Naive thymus-derived CD4-positive, alpha-beta T cell (primary cell): Measurements from ENCODE around the gene TCTN2. TPM values are rescaled to one million over a fixed set of nuclear protein-coding genes. Genes with fewer than 3 reads are reported as not detected.
A peak's percentile ranks its signal among the peaks of the same experiment; 100 is the strongest.

Source experiments
- ATAC-seq: fragments of 150-1000 bp; cut with Tn5 transposase; 2 replicates; pipeline ENCODE4 v1.10.0; 2021; ENCODE audit warnings: mild to moderate bottlenecking, moderate library complexity
- CTCF ChIA-PET: fragments of 350-600 bp; sonication (Branson Sonifier 250); formaldehyde crosslinking; loops from one replicate; lab custom pipeline; 2021; ENCODE audit warnings: antibody characterized with exemption; lab: Charles Lee
- POLR2A ChIA-PET: fragments of 350-600 bp; sonication (Branson Sonifier 250); formaldehyde crosslinking; loops from one replicate; lab custom pipeline; 2021; ENCODE audit warnings: antibody characterized with exemption, inconsistent platforms; lab: Charles Lee
- DNase-seq, 9 donors: peaks; one replicate each; pipeline versions ENCODE4 v3.0.0 to v3.0.0-alpha.2; 2020 to 2022; ENCODE audit warnings: mixed read lengths in 1 of 9
- H3K27ac ChIP-seq: one replicate; pipeline ENCODE4 v1.7.0; 2013; ENCODE audit warnings: mild to moderate bottlenecking, low read depth, low read length, moderate library complexity
- H3K27me3 ChIP-seq, 2 donors: one replicate each; pipeline ENCODE4 v1.7.0; 2013; ENCODE audit warnings: low read length in 2 of 2, mild to moderate bottlenecking in 2 of 2, moderate library complexity in 2 of 2; ENCODE audit not compliant: control insufficient read depth in 2 of 2, insufficient read depth in 2 of 2
- H3K36me3 ChIP-seq, 3 experiments: 1 replicate in 2 of 3; 2 replicates in 1 of 3; pipeline ENCODE4 v1.7.0; 2013; ENCODE audit warnings: low read length in 3 of 3, mild to moderate bottlenecking in 3 of 3, moderate library complexity in 1 of 3; ENCODE audit not compliant: insufficient read depth in 3 of 3, control insufficient read depth in 2 of 3
- H3K4me1 ChIP-seq, 2 donors: one replicate each; pipeline ENCODE4 v1.7.0; 2013; ENCODE audit warnings: low read length in 2 of 2, mild to moderate bottlenecking in 2 of 2, moderate library complexity in 1 of 2; ENCODE audit not compliant: control insufficient read depth in 2 of 2, insufficient read depth in 2 of 2
- H3K4me3 ChIP-seq: 2 replicates; pipeline ENCODE4 v1.7.0; 2013; ENCODE audit warnings: mild to moderate bottlenecking, low read length
- H3K9me3 ChIP-seq, 3 experiments: 1 replicate in 2 of 3; 2 replicates in 1 of 3; pipeline ENCODE4 v1.7.0; 2013; ENCODE audit warnings: low read length in 3 of 3; ENCODE audit not compliant: control insufficient read depth in 2 of 3
- H3K27ac Mint-ChIP-seq, 9 donors: one replicate each; pipeline ENCODE4 v1.8.0; 2020 to 2022; ENCODE audit warnings: mixed read lengths in 9 of 9, mild to moderate bottlenecking in 8 of 9, moderate library complexity in 5 of 9, inconsistent platforms in 2 of 9
- H3K27me3 Mint-ChIP-seq, 5 donors: one replicate each; pipeline ENCODE4 v1.8.0; 2021 to 2022; ENCODE audit warnings: mixed read lengths in 5 of 5, mild to moderate bottlenecking in 1 of 5
- H3K36me3 Mint-ChIP-seq, 5 donors: one replicate each; pipeline ENCODE4 v1.8.0; 2020 to 2022; ENCODE audit warnings: mixed read lengths in 5 of 5, mild to moderate bottlenecking in 3 of 5, inconsistent platforms in 1 of 5
- H3K4me1 Mint-ChIP-seq, 7 donors: one replicate each; pipeline ENCODE4 v1.8.0; 2020 to 2022; ENCODE audit warnings: mixed read lengths in 7 of 7, mild to moderate bottlenecking in 3 of 7, inconsistent platforms in 1 of 7
- H3K4me3 Mint-ChIP-seq, 10 donors: one replicate each; pipeline ENCODE4 v1.8.0; 2020 to 2022; ENCODE audit warnings: mild to moderate bottlenecking in 10 of 10, mixed read lengths in 10 of 10, moderate library complexity in 6 of 10, inconsistent platforms in 2 of 10
- H3K9me3 Mint-ChIP-seq, 11 donors: one replicate each; pipeline ENCODE4 v1.8.0; 2020 to 2022; ENCODE audit warnings: mixed read lengths in 11 of 11, mild to moderate bottlenecking in 4 of 11, inconsistent platforms in 1 of 11, moderate library complexity in 1 of 11
- intact Hi-C, 2 donors: fragments of 100-400 bp; cut with micrococcal nuclease; formaldehyde crosslinking; loops; one replicate each; pipeline ENCODE4 v1.15.1; 2023
- polyA plus RNA-seq, 2 donors: library from polyadenylated mRNA; unstranded; fragments of 300-500 nt; fragmentation: Illumina TruSeq; gene quantifications; one replicate each; pipeline ENCODE4 v1.2.3, GENCODE V29; 2021
- total RNA-seq, 6 experiments: library from RNA in 5 of 6; stranded (reverse) in 5 of 6; gene quantifications; 1 replicate in 5 of 6; 2 replicates in 1 of 6; pipeline ENCODE4 v1.2.3 and lab custom pipeline; 2021 to 2026

The TCTN2 gene
- total and polyA plus RNA-seq, 7 experiments from 2014 or later = 1.1 to 9.1 (median 4.9) TPM

- H3K9me3 Mint-ChIP-seq = peaks cover 0 to 1% (median 0%) of the 10 kb centered on the region in 11 donors
- peaks cover 8 to 68% (median 11%) of the 10 kb centered on the region in 3 experiments for H3K36me3 ChIP-seq
- peak overlapping the region in 7 of 9 donors; percentile 20 to 83 (median 58) for H3K27ac Mint-ChIP-seq
- intact Hi-C loops = no loop called here
- no peak for DNase-seq
- H3K9me3 ChIP-seq = no peaks in the 10 kb centered on the region
- no peaks in the 10 kb centered on the region for H3K27me3 Mint-ChIP-seq
- no peaks in the 10 kb centered on the region for H3K27me3 ChIP-seq
- ATAC-seq = peak; percentile 67
- CTCF ChIA-PET = no interaction called here
- H3K4me1 ChIP-seq = peaks cover 0 to 13% of the 10 kb centered on the region in 2 donors
- H3K27ac ChIP-seq = peak overlapping the region; percentile 14
- H3K4me1 Mint-ChIP-seq = peaks cover 14 to 32% (median 23%) of the 10 kb centered on the region in 7 donors
- H3K4me3 Mint-ChIP-seq = peak overlapping the region in 3 of 10 donors; percentile 39 to 52 (median 40)
- H3K4me3 ChIP-seq = no peak overlapping the region
- peaks cover 13 to 60% (median 36%) of the 10 kb centered on the region in 5 donors for H3K36me3 Mint-ChIP-seq
- POLR2A ChIA-PET = no interaction called here
Observed at GRCh38 chr12:123741937-123742572, 71.1 kb downstream of the TCTN2 start.

GRCh38 chr12:123743002-123743401, 72.1 kb downstream of the TCTN2 start:
- Mint-ChIP-seq H3K4me3 (peak overlapping the region in 7 of 10 donors; percentile 9 to 62 (median 47)), H3K36me3 (peaks cover 13 to 61% (median 44%) of the 10 kb centered on the region in 5 donors), H3K27ac (peak overlapping the region; percentile 20 to 94 (median 83)), H3K27me3 (no peaks in the 10 kb centered on the region), H3K9me3 (peaks cover 0 to 1% (median 0%) of the 10 kb centered on the region in 11 donors), H3K4me1 (peaks cover 19 to 42% (median 33%) of the 10 kb centered on the region in 7 donors)
- peak; percentile 46 for ATAC-seq
- H3K27ac ChIP-seq = no peak overlapping the region
- no peak overlapping the region for H3K4me3 ChIP-seq
- H3K4me1 ChIP-seq = peaks cover 0 to 16% of the 10 kb centered on the region in 2 donors
- peak in 1 of 9 donors; percentile 12 for DNase-seq
- no peaks in the 10 kb centered on the region for H3K27me3 ChIP-seq
- ChIA-PET CTCF (no interaction called here), POLR2A (no interaction called here)
- no peaks in the 10 kb centered on the region for H3K9me3 ChIP-seq
- peaks cover 11 to 58% (median 14%) of the 10 kb centered on the region in 3 experiments for H3K36me3 ChIP-seq
- intact Hi-C loops = no loop called here

GRCh38 chr12:123744836-123745235, 73.9 kb downstream of the TCTN2 start:
- ATAC-seq (no peak), DNase-seq (no peak)
- Histone ChIP-seq H3K4me1 (peaks cover 0 to 16% of the 10 kb centered on the region in 2 donors), H3K27ac (no peak overlapping the region), H3K4me3 (no peak overlapping the region), H3K9me3 (no peaks in the 10 kb centered on the region), H3K27me3 (no peaks in the 10 kb centered on the region), H3K36me3 (peaks cover 7 to 58% (median 18%) of the 10 kb centered on the region in 3 experiments)
- Mint-ChIP-seq H3K4me1 (peaks cover 19 to 50% (median 41%) of the 10 kb centered on the region in 7 donors), H3K27me3 (no peaks in the 10 kb centered on the region), H3K27ac (peak overlapping the region in 3 of 9 donors; percentile 17 to 84 (median 49)), H3K9me3 (peaks cover 0 to 1% (median 0%) of the 10 kb centered on the region in 11 donors), H3K4me3 (no peak overlapping the region), H3K36me3 (peaks cover 3 to 63% (median 34%) of the 10 kb centered on the region in 5 donors)
- intact Hi-C loops = loop anchor here in 1 of 2 donors (5.0 kb wide), 1 partner anchor 237 kb away; no protein-coding TSS in a partner anchor
- POLR2A ChIA-PET = no interaction called here
- CTCF ChIA-PET = interaction anchor here (0.6 kb wide), 1 partner anchor 489 kb away, joined by 3 read pairs; no protein-coding TSS in a partner anchor

GRCh38 chr12:123747309-123747708, 76.4 kb downstream of the TCTN2 start:
- peaks cover 14 to 52% (median 31%) of the 10 kb centered on the region in 7 donors for H3K4me1 Mint-ChIP-seq
- H3K4me3 Mint-ChIP-seq = peak overlapping the region in 8 of 10 donors; percentile 26 to 73 (median 56)
- no peaks in the 10 kb centered on the region for H3K27me3 ChIP-seq
- peaks cover 0 to 10% of the 10 kb centered on the region in 2 donors for H3K4me1 ChIP-seq
- H3K9me3 Mint-ChIP-seq = peaks cover 0 to 1% (median 0%) of the 10 kb centered on the region in 11 donors
- no peak overlapping the region for H3K4me3 ChIP-seq
- H3K27ac ChIP-seq = peak overlapping the region; percentile 37
- no peaks in the 10 kb centered on the region for H3K27me3 Mint-ChIP-seq
- no peaks in the 10 kb centered on the region for H3K9me3 ChIP-seq
- CTCF ChIA-PET = no interaction called here
- peaks cover 3 to 50% (median 30%) of the 10 kb centered on the region in 5 donors for H3K36me3 Mint-ChIP-seq
- ATAC-seq = no peak
- POLR2A ChIA-PET = interaction anchor here (1.6 kb wide), 1 partner anchor 14 kb away, joined by 4 read pairs; no protein-coding TSS in a partner anchor
- H3K27ac Mint-ChIP-seq = peak overlapping the region; percentile 7 to 92 (median 85)
- intact Hi-C loops = loop anchor here in 1 of 2 donors (5.0 kb wide), 1 partner anchor 235 kb away; no protein-coding TSS in a partner anchor
- DNase-seq = peak in 5 of 9 donors; percentile 14 to 36 (median 21)
- H3K36me3 ChIP-seq = peaks cover 7 to 54% (median 19%) of the 10 kb centered on the region in 3 experiments

- intact Hi-C loops = loop anchor here in 1 of 2 donors (5.0 kb wide), 1 partner anchor 234 kb away; no protein-coding TSS in a partner anchor
- Histone ChIP-seq H3K36me3 (peaks cover 7 to 62% (median 19%) of the 10 kb centered on the region in 3 experiments), H3K27ac (no peak overlapping the region), H3K4me3 (no peak overlapping the region), H3K4me1 (peaks cover 0 to 6% of the 10 kb centered on the region in 2 donors), H3K27me3 (no peaks in the 10 kb centered on the region), H3K9me3 (no peaks in the 10 kb centered on the region)
- no peak for ATAC-seq
- ChIA-PET CTCF (no interaction called here), POLR2A (interaction anchor here (1.6 kb wide), 1 partner anchor 13 kb away, joined by 4 read pairs; no protein-coding TSS in a partner anchor)
- no peak for DNase-seq
- H3K9me3 Mint-ChIP-seq = peaks cover 0 to under 1% (median 0%) of the 10 kb centered on the region in 11 donors
- peak overlapping the region in 8 of 9 donors; percentile 7 to 92 (median 64) for H3K27ac Mint-ChIP-seq
- peaks cover 9 to 46% (median 24%) of the 10 kb centered on the region in 7 donors for H3K4me1 Mint-ChIP-seq
- H3K36me3 Mint-ChIP-seq = peaks cover 3 to 46% (median 30%) of the 10 kb centered on the region in 5 donors
- H3K4me3 Mint-ChIP-seq = peak overlapping the region in 2 of 10 donors; percentile 61 to 65
- H3K27me3 Mint-ChIP-seq = no peaks in the 10 kb centered on the region
Observed at GRCh38 chr12:123748161-123748560, 77.2 kb downstream of the TCTN2 start.

- no peaks in the 10 kb centered on the region for H3K27me3 Mint-ChIP-seq
- no peaks in the 10 kb centered on the region for H3K9me3 ChIP-seq
- H3K9me3 Mint-ChIP-seq = no peaks in the 10 kb centered on the region
- no peaks in the 10 kb centered on the region for H3K27me3 ChIP-seq
- peaks cover 0 to 6% of the 10 kb centered on the region in 2 donors for H3K4me1 ChIP-seq
- peaks cover 7 to 64% (median 19%) of the 10 kb centered on the region in 3 experiments for H3K36me3 ChIP-seq
- peaks cover 3 to 47% (median 30%) of the 10 kb centered on the region in 5 donors for H3K36me3 Mint-ChIP-seq
- POLR2A ChIA-PET = interaction anchor here (1.6 kb wide), 1 partner anchor 13 kb away, joined by 4 read pairs; no protein-coding TSS in a partner anchor
- peaks cover 7 to 44% (median 22%) of the 10 kb centered on the region in 7 donors for H3K4me1 Mint-ChIP-seq
- H3K27ac Mint-ChIP-seq = peak overlapping the region in 6 of 9 donors; percentile 22 to 92 (median 64)
- H3K27ac ChIP-seq = no peak overlapping the region
- intact Hi-C loops = loop anchor here in 1 of 2 donors (5.0 kb wide), 1 partner anchor 234 kb away; no protein-coding TSS in a partner anchor
- ATAC-seq = no peak
- no peak overlapping the region for H3K4me3 ChIP-seq
- CTCF ChIA-PET = no interaction called here
- DNase-seq = no peak
- H3K4me3 Mint-ChIP-seq = peak overlapping the region in 1 of 10 donors; percentile 61
Observed at GRCh38 chr12:123748661-123749060, 77.7 kb downstream of the TCTN2 start.
